ENCODE results near the gene SIDT2. TPM values are rescaled to one million over a fixed set of nuclear protein-coding genes. Genes with fewer than 3 reads are reported as not detected.

Gene SIDT2
- total RNA-seq, 2 donors from 2014 or later: 25.0 to 43.9 TPM

- ATAC-seq (replicated peaks): peak; percentile 28
- no peaks in the 10 kb centered on the region for H3K4me1 Mint-ChIP-seq
- no peak overlapping the region for H3K4me3 Mint-ChIP-seq
- no peak overlapping the region for H3K27ac Mint-ChIP-seq
- H3K27me3 Mint-ChIP-seq: no peaks in the 10 kb centered on the region
- peaks cover 98% of the 10 kb centered on the region for H3K36me3 Mint-ChIP-seq (ENCODE audit: low read depth)
- no peaks in the 10 kb centered on the region for H3K9me3 Mint-ChIP-seq
These were observed 18.7 kb upstream of the SIDT2 start for GRCh38 chr11:117159892-117160291.

- Mint-ChIP-seq H3K9me3 (no peaks in the 10 kb centered on the region), H3K27me3 (no peaks in the 10 kb centered on the region), H3K4me1 (no peaks in the 10 kb centered on the region), H3K36me3 (ENCODE audit: low read depth) (peaks cover 98% of the 10 kb centered on the region), H3K27ac (no peak overlapping the region), H3K4me3 (no peak overlapping the region)
- ATAC-seq (replicated peaks): no peak
These were observed 17.7 kb upstream of the SIDT2 start for GRCh38 chr11:117160826-117161225.

GRCh38 chr11:117166491-117166890 is 12.1 kb upstream of the SIDT2 start:
- ATAC-seq (replicated peaks): no peak
- H3K36me3 Mint-ChIP-seq (ENCODE audit: low read depth): peaks cover 100% of the 10 kb centered on the region
- H3K9me3 Mint-ChIP-seq: no peaks in the 10 kb centered on the region
- H3K4me3 Mint-ChIP-seq: no peak overlapping the region
- no peaks in the 10 kb centered on the region for H3K4me1 Mint-ChIP-seq
- no peaks in the 10 kb centered on the region for H3K27me3 Mint-ChIP-seq
- no peak overlapping the region for H3K27ac Mint-ChIP-seq

GRCh38 chr11:117169736-117170135 is 8.8 kb upstream of the SIDT2 start:
- Mint-ChIP-seq H3K27ac (no peak overlapping the region), H3K27me3 (no peaks in the 10 kb centered on the region), H3K36me3 (ENCODE audit: low read depth) (peaks cover 73% of the 10 kb centered on the region), H3K9me3 (no peaks in the 10 kb centered on the region), H3K4me3 (no peak overlapping the region), H3K4me1 (no peaks in the 10 kb centered on the region)
- ATAC-seq (replicated peaks): no peak

- ATAC-seq (replicated peaks): no peak
- H3K9me3 Mint-ChIP-seq: no peaks in the 10 kb centered on the region
- H3K4me3 Mint-ChIP-seq: no peak overlapping the region
- no peaks in the 10 kb centered on the region for H3K27me3 Mint-ChIP-seq
- no peak overlapping the region for H3K27ac Mint-ChIP-seq
- no peaks in the 10 kb centered on the region for H3K4me1 Mint-ChIP-seq
- peaks cover 68% of the 10 kb centered on the region for H3K36me3 Mint-ChIP-seq (ENCODE audit: low read depth)
These were observed 8.3 kb upstream of the SIDT2 start for GRCh38 chr11:117170210-117170609.

GRCh38 chr11:117171007-117171403 is 7.5 kb upstream of the SIDT2 start:
- Mint-ChIP-seq H3K36me3 (ENCODE audit: low read depth) (peaks cover 60% of the 10 kb centered on the region), H3K4me3 (no peak overlapping the region), H3K27ac (no peak overlapping the region), H3K27me3 (no peaks in the 10 kb centered on the region), H3K4me1 (no peaks in the 10 kb centered on the region), H3K9me3 (no peaks in the 10 kb centered on the region)
- no peak for ATAC-seq (replicated peaks)

GRCh38 chr11:117171404-117172061 is 7.0 kb upstream of the SIDT2 start:
- Mint-ChIP-seq H3K9me3 (no peaks in the 10 kb centered on the region), H3K4me3 (no peak overlapping the region), H3K27me3 (no peaks in the 10 kb centered on the region), H3K36me3 (ENCODE audit: low read depth) (peaks cover 55% of the 10 kb centered on the region), H3K4me1 (no peaks in the 10 kb centered on the region), H3K27ac (no peak overlapping the region)
- ATAC-seq (replicated peaks): no peak

GRCh38 chr11:117172724-117173421 is 5.7 kb upstream of the SIDT2 start:
- Mint-ChIP-seq H3K36me3 (ENCODE audit: low read depth) (peaks cover 42% of the 10 kb centered on the region), H3K4me1 (peaks cover 4% of the 10 kb centered on the region), H3K4me3 (no peak overlapping the region), H3K27me3 (no peaks in the 10 kb centered on the region), H3K9me3 (no peaks in the 10 kb centered on the region), H3K27ac (peak overlapping the region; percentile 38)
- no peak for ATAC-seq (replicated peaks)

GRCh38 chr11:117175104-117175503 is 3.4 kb upstream of the SIDT2 start:
- H3K36me3 Mint-ChIP-seq (ENCODE audit: low read depth): peaks cover 19% of the 10 kb centered on the region
- H3K27ac Mint-ChIP-seq: peak overlapping the region; percentile 17
- H3K4me3 Mint-ChIP-seq: no peak overlapping the region
- no peak for ATAC-seq (replicated peaks)
- H3K4me1 Mint-ChIP-seq: peaks cover 17% of the 10 kb centered on the region
- H3K9me3 Mint-ChIP-seq: no peaks in the 10 kb centered on the region
- no peaks in the 10 kb centered on the region for H3K27me3 Mint-ChIP-seq

- Mint-ChIP-seq H3K27ac (no peak overlapping the region), H3K4me1 (peaks cover 22% of the 10 kb centered on the region), H3K36me3 (ENCODE audit: low read depth) (peaks cover 12% of the 10 kb centered on the region), H3K27me3 (no peaks in the 10 kb centered on the region), H3K9me3 (no peaks in the 10 kb centered on the region), H3K4me3 (no peak overlapping the region)
- ATAC-seq (replicated peaks): no peak
These were observed 2.8 kb upstream of the SIDT2 start for GRCh38 chr11:117175781-117176180.

- Mint-ChIP-seq H3K4me1 (peaks cover 25% of the 10 kb centered on the region), H3K4me3 (no peak overlapping the region), H3K27ac (no peak overlapping the region), H3K9me3 (no peaks in the 10 kb centered on the region), H3K36me3 (ENCODE audit: low read depth) (peaks cover 8% of the 10 kb centered on the region), H3K27me3 (no peaks in the 10 kb centered on the region)
- no peak for ATAC-seq (replicated peaks)
These were observed 2.4 kb upstream of the SIDT2 start for GRCh38 chr11:117176186-117176585.

GRCh38 chr11:117177534-117178209 is 871 bp upstream of the SIDT2 start:
- no peaks in the 10 kb centered on the region for H3K9me3 Mint-ChIP-seq
- no peaks in the 10 kb centered on the region for H3K27me3 Mint-ChIP-seq
- peaks cover 25% of the 10 kb centered on the region for H3K4me1 Mint-ChIP-seq
- peak overlapping the region; percentile 88 for H3K4me3 Mint-ChIP-seq
- no peaks in the 10 kb centered on the region for H3K36me3 Mint-ChIP-seq (ENCODE audit: low read depth)
- H3K27ac Mint-ChIP-seq: peak overlapping the region; percentile 92
- no peak for ATAC-seq (replicated peaks)

- Mint-ChIP-seq H3K27me3 (no peaks in the 10 kb centered on the region), H3K27ac (peak overlapping the region; percentile 92), H3K4me3 (peak overlapping the region; percentile 88), H3K4me1 (peaks cover 25% of the 10 kb centered on the region), H3K9me3 (no peaks in the 10 kb centered on the region), H3K36me3 (ENCODE audit: low read depth) (peaks cover 5% of the 10 kb centered on the region)
- ATAC-seq (replicated peaks): peak; percentile 61
These were observed 781 bp downstream of the SIDT2 start for GRCh38 chr11:117179048-117179999.

- Mint-ChIP-seq H3K4me3 (peak overlapping the region; percentile 88), H3K27ac (peak overlapping the region; percentile 92), H3K4me1 (peaks cover 25% of the 10 kb centered on the region), H3K27me3 (no peaks in the 10 kb centered on the region), H3K9me3 (no peaks in the 10 kb centered on the region), H3K36me3 (ENCODE audit: low read depth) (peaks cover 5% of the 10 kb centered on the region)
- ATAC-seq (replicated peaks): no peak
These were observed 1.5 kb downstream of the SIDT2 start for GRCh38 chr11:117180020-117180419.

Data from activated T-helper 17 cell treated with anti-CD3 and anti-CD28 coated beads, Interleukin-2, amount 50 U/mL, for 72 hours (primary cell).